T-helper 9 cell (primary cell): Measurements from ENCODE around the gene DMPK.

ENCODE experiments used
- DNase-seq: peaks from one replicate; pipeline ENCODE4 v3.0.0-alpha.2; 2020

The DMPK gene

DNA sequence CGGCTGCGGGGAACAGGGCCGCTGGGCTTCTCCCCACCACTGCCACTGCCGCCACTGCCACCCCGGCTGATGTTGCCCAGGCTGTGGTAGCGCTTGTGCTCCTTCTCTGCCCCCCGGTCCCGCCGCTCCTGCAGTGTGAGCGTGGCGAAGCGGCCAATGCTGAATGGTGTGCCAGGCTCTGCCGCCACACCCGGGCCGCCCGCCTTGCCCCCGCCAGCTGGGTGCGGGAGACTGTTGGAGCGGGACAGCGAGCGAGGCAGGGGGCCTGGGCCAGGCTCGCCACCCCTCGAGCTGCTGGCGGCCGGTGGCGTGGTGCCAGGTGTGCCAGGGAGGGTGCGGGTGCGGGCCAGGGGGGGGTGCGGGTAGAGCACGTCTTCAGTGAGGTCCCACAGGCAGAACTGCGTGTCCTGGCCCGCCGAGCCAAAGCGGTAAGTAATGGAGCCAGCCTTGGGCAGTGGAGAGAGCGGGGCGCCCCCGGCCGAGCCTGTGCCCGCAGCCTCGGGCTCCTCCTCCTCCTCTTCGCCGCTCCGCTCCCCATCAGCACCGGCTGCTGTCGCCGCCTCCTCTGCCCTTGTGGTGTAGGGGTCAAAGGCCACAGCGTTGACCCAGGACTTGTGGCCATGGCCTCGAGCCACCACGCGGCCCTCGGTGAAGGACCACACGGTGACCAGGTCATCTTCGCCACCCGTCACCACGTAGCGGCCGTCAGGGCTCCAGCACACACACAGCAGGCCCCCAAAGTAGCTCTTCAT, 3.7 kb upstream of the DMPK start:
- no peak for DNase-seq

DNA sequence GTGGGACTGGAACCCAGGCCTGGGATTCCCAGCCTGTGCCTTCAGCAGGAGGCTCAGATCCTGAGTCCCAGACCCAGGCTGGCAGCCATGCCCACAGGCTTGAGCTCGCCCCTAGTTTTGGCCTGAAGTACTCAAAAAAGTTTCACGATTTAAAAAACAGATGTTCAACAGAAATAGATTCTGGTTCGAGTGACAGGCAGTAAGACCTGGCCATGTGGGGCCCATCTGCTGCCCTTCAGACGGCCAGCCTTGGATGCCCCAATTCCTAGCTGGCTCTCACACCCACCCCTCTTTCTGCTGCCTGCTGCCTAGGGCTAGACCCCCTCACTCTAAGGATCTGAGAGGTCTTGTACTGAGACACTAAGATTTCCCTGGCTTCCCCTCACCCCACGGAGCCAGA, 2.8 kb upstream of the DMPK start:
- DNase-seq: no peak

DNA sequence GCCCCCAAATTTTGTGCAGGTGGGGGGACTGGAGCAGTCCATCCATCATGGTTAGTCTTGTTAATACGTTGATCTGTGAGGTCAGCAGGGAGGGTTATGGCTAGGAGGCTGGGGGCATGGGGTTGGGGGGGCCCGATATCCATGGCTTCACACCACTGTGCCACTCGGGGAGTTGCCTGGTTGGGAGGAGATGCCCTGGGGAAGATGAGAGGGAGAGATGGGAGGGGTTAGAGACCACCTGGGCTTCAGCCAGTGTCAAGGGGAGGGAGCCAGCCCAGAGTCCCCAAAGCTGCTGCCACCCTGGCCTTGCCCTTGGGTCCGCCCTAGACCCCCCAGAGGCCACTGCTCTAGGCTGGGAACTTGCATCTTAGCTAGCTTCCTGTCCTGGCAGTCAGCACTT, 1.8 kb upstream of the DMPK start:
- no peak for DNase-seq

DNA sequence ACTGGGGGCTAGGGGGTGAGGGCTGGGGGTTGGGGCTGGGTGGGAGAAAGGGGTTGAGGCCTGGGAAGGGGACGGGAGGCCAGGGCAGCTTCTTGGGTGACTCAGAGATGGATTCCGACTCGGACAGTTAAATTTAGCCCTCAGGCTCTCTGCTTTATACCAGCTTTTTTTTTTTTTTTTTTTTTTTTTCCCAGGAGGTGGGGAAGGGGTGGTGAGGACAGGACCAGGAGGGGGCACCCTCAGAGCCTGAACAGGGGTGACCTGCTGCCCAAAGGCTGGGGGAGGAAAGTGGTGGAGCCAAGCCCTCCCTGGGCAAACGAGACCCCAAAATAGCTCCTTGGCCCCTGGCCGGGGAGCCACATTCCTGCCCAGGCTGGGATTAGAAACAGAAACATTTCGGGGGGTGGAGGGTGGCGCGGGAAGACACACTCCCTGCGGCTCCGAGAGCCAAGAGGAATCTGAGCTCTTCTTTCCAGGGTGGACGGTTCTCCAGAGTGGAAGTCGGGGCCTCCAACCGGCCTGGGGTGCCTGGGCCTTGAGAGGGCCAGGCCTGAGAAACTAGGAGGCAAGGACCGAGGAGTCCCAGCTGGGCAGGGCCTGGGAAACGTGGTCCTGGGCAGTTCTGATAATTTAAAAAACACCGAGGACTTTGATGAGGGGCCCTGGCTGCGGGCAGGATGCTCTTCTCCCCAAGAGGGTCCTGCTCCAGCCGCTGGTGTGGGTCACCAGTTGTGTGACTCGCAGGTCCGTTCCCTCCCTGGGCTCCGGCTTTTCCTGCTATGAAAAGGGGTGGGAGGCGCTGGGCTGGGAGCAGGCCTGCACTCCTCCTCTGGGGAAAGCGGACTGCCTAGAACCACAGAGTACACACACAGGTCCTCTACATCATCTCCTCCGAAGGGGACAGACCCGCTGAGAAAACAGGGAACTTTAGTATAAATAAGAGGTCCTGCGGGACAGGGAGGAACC, 813 bp upstream of the DMPK start:
- DNase-seq: no peak

DNA sequence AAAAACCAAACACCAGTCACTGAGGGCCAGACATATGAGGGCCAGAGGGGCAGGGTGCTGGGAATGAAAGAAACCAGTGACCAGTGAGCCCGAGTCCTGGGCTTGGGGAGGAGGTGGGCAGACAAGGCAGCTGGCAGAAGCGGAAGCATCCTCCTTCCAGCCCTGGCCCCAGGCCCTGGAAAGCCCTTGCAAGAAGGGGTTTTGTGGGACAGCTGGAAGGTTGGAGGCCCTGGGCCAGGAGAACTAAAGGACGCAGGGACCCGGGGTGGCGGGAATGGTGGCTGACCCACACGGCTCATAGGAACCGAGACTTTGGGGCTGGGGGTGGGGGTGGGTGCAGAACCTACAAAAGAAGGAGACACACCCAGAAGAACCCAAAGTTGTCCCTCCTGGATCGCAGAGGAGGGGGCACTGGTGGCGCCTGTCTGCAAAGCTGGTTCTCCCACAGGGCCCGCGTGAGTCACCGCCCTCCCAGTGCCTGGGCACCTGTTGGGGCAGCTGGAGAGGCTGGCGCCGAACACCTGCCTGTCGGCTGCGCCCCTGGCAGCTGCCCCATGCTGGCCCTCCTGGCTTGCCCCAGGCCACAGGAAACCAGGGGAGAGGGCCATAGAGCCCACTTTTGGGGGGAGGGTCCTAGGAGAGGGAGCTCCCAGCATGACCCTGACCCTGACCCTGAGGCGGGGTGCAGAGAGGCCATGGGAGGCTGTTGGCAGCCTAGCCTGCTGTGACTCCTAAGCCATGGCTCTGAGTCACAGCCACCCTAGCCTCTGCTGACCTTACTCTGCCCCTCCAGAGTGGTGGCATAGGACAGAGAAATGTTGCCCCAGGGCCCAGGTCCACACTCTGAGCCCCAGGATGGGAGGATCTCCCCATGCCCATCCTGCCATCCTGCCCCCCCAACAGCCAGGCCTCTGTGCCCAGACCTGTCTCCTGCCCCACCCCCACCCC, 802 bp downstream of the DMPK start:
- DNase-seq: no peak

DNA sequence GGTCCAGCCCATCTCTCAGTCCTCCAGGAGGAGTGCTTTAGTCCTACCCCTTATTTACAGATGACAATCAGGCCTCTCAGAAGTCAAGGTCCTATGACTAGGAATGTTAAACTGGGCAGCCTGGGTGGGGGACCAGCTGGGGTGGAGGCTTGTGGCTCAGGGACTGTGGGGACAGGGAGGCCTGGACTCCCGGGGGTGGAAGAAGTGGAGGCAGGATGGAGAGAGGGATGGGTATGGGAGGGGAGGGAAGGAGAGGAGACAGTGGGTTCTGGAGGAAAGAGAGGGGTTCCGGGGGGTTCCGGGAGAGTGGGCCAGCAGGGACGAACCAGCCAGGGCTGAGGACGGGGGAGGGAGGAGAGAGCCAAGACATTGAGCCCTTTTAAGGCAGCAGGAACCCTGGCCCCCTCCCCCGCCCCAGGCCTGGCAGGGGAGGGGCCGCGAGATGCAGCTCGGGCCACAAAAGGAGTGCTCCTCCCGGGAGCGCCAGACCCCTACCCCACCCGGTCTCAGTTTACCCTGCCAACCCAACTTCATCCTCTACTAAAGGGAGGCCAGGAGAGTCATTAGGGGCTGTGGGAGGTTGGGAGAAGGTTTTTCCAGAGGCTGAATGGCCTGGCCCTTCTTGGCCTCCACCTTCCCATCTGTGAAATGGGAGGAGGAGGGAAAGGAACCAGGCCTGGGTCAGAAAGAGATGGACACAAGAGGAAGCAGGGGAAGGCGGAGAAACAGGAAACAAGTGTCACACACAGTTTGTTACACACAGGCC, 1.7 kb downstream of the DMPK start:
- DNase-seq: no peak

DNA sequence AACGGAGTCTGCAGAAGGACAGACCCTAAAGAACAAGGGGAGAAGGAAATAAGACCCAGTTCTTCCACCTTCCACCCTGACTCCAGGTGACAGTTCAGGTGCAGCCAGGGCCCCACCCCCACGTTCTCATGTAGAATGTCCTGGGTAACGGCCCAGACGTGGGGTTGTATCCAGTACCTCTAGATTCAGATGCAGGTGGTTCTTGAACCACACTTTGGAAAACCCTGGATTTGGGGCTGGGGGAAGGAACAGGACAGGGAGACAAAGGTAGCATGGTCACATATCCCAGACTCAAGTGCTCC, 2.2 kb downstream of the DMPK start:
- DNase-seq: no peak

DNA sequence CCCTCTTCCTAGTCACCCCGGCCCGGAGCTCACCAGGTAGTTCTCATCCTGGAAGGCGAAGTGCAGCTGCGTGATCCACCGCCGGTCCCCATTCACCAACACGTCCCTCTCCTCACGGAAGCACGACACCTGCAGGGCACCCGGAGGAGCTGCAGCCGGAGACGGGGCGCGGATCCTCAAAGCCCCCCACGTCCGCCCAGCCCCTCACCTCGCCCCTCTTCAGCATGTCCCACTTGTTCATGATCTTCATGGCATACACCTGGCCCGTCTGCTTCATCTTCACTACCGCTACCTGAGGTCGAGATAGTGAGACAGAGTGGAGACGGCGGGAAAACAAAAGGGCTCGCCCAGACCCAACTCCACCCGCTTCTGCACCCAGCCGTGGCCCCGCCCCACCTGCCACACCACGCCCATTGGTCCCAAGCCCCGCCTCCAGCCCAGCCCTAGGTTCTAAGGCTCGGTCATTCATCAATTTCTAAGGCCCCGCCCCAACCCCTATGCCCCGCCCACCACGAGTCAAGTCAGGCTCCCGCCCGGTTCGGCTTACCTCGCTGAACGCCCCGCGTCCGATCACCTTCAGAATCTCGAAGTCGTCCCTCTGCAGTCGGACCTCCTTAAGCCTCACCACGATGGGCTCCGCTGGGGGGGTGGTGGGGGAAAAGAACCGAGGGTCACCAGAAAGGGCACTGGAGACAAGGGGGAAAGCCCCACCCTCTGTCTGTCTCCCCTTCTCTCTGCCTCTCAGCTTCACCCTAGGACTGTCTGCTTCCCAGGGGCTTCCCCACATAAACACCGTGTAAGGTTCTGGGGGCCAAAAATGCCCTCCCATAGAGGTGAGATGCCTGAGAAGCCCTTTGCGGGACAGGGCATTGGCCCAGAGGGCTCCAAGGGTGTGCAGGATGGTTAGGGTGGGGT, 2.8 kb downstream of the DMPK start:
- peak; percentile 72 for DNase-seq

DNA sequence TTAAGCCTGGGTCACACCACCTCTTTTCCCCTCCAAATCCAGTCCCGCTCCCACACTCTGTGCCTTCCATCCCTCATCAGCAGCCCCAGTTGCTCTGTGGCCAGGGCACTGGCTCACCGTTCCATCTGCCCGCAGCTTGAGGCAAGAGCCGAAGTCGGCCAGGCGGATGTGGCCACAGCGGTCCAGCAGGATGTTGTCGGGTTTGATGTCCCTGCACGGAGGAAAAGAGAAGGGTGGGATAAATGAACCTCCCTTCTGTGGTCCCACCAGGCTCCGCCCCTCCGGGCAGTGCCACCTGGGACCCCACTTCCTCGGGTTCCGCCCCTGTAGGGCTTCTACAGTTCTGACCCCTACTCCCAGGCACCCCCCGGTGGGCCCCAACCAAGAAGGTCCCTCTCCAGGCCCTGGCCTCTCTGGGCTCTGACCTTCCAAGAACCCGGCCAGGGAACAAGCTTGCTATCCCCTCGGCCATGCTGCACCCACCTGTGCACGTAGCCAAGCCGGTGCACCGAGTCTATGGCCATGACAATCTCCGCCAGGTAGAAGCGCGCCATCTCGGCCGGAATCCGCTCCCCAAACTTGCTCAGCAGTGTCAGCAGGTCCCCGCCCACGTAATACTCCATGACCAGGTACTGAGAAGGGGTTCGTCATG, 4.2 kb downstream of the DMPK start:
- DNase-seq: no peak

DNA sequence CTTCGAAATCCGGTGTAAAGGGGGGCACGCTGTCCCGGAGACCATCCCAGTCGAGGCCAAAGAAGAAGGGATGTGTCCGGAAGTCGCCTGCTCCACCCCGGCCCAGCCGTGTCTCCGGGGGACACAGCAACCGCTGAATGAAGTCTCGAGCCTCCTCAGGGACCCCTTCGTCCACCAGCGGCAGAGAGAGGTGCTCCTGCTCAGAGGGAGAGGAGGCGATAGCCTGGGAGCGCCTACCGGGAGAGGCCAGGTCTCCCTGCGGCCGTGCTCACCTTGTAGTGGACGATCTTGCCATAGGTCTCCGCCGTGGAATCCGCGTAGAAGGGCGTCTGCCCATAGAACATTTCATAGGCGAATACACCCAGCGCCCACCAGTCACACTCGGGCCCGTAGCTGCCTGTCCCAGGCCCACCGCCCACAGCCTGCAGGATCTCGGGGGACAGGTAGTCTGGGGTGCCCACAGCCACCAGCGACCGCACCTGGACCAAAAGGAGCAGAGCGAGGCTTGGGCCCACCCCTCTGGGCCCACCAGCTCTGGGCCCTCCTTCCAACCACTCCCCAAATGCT, 4.8 kb downstream of the DMPK start:
- no peak for DNase-seq

DNA sequence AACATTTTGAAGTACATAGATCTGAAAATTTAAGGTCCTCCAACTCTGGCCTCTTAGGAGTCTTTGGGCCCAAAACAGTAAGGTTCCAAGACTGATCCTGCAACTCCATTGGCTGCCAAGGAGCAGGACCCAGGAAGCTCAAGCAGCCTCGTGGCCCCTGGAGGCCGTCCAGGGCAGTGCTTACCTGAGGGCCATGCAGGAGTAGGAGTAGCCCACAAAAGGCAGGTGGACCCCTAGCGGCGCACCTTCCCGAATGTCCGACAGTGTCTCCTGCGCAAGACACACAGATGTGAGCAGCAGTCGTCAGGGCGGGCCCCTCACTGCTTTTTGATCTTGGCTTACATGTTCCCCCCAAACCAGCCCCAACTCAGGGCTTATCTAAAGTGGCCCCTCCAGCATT, 7.5 kb downstream of the DMPK start:
- DNase-seq: no peak

DNA sequence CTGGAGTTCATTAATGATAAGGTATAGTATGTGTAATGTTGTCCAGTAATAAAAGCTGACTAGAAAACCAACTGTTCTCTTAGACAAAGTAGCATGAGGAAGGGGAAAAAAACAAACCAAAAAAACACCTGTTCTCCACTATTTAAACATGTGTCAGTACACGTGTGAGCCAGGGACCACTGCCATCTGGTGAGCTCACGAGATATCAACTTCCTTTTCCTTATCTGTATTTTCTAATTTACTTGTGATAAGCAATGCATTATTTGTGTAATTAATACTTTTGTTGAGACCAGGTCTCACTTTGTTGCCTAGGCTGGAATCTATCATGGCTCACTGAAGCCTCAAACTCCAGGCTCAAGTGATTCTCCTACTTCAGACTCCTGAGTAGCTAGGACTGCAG, 8.9 kb downstream of the DMPK start:
- no peak for DNase-seq

DNA sequence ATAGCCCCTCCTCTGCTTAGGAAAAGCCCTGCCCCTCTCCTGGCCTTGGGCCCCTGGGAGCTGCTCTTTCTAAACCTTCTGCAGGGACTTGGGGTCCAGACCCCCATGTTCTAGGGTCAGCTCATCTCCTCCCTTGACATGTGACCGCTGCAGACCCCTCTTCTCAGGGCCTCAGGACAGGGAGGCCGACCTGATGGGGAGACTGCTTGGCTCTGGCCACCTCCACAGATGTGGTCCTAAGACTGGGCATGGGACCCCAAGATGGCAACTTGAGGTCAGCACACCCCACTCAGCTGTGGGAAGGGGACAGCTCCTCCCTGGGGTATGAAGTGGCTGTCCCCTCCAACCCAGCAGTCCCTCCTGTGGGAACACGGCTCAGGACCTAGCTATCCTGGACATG, 9.4 kb downstream of the DMPK start:
- DNase-seq: no peak

DNA sequence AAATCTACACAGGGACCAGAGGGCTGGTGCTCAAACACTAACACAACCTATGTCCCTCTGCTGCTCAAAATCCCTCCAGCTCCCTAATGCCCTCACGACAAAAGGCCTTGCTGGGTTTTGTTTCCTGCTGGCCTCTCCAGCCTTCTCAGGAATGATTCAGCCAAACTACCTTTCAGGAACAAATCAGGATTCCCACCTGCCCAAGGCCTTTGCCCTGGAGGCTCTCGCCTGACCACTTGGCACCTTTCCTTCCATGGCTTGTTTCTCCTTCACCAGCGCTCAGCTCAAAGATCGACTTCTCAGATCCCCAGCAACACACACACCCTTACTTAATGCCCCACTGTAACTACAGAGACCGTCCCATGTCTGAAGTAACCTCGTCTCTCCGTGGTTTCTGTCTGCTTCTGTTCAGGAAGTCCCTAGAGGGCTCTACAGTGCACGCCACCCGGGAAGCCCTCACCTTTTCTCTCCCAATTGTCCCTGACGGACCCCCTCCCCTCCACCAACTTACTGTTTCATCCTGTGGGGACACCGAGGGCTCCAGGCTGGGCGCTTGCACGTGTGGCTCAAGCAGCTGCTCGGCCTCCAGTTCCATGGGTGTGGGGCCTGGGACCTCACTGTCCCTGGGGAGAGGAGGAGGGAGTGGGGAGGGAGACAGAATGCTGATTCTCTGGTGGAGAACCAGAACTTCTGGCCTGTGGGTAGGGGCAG, 10.0 kb downstream of the DMPK start:
- no peak for DNase-seq

DNA sequence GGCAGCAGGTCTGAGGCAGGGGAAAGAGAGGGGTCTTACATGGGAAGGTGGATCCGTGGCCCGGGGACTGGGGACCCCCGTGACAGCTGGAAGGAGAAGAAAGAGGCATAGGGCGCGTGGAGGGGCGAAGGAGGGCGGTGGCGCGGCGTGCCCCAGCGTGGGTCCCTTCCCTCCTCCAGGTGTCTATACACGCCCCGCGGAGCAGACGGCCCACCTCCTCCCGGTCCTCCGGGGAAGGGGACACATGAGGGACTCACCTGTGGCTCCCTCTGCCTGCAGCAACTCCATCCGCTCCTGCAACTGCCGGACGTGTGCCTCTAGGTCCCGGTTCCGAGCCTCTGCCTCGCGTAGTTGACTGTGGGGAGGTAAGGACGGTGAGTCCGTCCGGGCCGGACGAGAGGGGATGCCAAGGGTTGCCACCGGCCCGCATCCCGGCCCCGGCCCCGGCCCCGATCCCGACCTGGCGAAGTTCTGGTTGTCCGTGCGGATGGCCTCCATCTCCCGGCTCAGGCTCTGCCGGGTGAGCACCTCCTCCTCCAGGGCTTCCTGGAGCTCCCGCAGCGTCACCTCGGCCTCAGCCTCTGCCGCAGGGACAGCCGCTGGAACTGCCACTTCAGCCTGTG, 10.9 kb downstream of the DMPK start:
- DNase-seq: no peak

DNA sequence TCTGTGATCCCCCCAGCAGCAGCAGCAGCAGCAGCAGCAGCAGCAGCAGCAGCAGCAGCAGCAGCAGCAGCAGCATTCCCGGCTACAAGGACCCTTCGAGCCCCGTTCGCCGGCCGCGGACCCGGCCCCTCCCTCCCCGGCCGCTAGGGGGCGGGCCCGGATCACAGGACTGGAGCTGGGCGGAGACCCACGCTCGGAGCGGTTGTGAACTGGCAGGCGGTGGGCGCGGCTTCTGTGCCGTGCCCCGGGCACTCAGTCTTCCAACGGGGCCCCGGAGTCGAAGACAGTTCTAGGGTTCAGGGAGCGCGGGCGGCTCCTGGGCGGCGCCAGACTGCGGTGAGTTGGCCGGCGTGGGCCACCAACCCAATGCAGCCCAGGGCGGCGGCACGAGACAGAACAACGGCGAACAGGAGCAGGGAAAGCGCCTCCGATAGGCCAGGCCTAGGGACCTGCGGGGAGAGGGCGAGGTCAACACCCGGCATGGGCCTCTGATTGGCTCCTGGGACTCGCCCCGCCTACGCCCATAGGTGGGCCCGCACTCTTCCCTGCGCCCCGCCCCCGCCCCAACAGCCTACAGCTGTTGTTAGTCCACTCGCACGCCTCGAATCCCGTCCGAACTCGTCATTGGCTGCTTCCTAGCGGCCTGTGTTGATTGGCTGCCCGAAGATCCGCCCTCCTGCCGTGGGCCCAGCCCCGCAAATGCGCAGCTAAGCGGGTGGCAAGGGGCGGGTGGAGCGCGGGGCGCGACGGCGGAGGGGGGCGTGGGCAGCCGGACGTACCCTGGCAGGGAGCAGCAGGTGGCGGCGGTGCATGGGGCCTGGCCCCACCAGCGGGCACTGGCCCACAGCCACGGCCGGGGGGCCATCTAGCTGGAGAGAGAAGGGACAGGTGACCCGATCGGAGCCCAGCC, 11.8 kb downstream of the DMPK start:
- DNase-seq: peak; percentile 87

DNA sequence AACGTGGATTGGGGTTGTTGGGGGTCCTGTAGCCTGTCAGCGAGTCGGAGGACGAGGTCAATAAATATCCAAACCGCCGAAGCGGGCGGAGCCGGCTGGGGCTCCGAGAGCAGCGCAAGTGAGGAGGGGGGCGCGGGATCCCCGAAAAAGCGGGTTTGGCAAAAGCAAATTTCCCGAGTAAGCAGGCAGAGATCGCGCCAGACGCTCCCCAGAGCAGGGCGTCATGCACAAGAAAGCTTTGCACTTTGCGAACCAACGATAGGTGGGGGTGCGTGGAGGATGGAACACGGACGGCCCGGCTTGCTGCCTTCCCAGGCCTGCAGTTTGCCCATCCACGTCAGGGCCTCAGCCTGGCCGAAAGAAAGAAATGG, 12.5 kb downstream of the DMPK start:
- DNase-seq: peak; percentile 47
